GM19438 (cell line): Measurements from ENCODE around the gene BMP6.

ENCODE experiments used
- ATAC-seq: cut with Tn5 transposase; IDR thresholded peaks from one replicate; pipeline ENCODE4 v1.9.1; 2021; ENCODE audit warnings: low read depth; ENCODE audit not compliant: unreplicated experiment

Gene BMP6

DNA sequence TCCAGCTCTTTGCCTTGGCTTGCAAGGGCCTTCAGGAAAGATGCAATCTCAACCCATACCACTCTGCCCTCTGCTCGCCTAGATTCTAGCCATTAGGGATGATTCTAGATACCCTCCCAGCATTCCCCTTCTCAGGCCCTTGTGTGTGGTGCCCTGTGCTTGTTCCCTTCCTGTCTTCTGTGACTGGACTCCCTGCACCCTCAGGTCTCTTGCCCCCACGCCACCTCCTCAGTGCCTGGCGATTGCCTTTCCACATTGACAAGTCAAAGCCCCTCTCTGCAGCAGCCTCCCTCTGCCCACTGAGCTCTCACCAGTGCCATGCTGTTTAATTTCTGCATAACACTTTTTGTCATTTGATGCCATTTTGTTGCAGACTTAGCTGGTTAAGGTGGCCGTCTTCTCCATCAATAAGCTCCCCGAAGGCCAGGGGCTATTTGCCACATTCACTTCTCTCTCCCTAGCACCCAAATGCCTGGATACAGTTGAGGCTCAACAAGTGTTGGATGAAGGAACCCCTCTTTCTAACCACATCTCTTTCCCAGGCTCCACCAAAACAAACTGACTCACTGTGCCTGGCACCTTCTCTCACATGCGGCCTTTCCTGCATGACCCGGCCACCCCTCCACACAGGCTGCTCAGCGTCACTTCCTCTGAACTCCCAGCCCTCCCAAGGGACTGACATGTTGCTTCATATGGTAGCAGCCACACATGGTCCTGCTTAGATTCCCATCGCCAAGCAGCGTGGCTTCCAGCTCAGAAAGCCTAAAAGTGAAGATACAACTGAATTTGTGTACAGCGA lies 189.3 kb downstream of the BMP6 start:
- no peak for ATAC-seq

DNA sequence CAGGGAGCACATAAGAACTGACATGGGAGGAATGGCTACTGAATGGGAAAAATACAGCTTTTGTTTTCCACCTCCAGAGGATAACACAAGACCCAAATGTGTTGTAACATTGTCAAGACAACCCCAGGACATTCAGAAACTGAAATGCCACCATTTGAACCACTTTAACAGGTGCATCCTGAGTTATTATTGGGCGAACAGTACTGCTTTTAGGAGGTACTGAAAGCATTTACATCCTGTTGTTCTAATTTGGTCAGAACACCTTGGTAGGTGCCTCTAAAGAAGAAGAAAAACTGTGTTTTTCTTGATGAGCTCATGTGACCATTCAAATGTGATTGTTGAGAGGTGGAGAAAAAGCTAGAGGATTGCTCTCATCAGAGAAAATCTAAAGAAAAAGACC lies 191.1 kb downstream of the BMP6 start:
- peak; percentile 81 for ATAC-seq

DNA sequence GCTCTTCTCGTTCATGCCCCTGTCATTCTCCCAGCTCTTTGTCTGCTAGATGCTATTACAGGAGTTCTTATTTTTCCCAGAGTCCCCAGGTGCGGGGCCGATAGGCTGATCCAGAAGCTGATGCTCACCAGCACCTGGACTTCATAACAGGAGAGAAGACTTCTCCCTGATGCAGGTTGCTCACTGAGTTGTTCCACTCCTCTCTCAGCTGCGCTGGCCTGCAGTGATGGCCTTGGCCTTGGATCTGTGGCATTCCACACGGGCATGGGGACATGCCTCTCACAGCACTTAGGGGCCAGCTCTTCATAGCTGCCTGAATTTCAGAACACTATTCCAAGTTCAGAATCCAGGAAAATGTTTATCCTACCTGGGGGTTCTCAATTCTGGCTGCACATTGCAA lies 191.8 kb downstream of the BMP6 start:
- no peak for ATAC-seq

DNA sequence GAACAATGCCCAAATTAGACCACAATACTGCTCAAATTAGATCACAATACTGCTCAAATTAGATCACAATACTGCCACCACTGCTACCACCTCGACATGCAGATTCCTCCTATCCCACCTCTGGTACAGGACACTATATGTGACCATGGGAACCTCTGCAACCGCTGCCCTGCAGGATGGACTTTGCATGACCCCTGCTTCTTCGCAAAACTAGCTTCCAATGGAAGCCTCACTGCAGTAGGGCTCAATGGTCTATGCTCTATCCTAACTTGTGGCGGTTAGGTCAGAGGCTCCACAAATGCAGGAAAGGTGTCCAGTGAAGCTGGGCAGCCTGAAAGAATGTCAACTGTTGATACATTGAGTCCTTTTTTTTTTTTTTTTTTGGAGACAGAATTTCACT lies 192.5 kb downstream of the BMP6 start:
- ATAC-seq, result no peak

DNA sequence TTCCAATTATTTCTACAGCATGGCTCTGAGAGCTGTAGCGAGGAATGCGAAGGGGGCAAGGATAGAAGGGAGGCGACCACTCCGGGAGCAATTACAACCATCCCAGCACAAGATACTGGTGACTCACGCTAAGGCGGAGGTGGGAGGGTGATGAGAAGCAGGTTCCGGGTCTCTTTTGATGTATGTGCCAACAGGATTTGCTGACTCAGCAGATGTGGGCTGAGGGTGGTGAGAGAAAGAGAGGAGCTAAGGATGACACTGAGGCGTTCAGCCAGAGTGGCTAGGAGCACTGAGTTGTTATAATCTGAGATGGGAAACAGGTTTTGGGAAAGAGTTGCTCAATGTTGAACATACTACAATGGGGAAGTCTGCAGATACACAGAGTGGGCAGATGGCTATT lies 194.0 kb downstream of the BMP6 start:
- no peak for ATAC-seq

DNA sequence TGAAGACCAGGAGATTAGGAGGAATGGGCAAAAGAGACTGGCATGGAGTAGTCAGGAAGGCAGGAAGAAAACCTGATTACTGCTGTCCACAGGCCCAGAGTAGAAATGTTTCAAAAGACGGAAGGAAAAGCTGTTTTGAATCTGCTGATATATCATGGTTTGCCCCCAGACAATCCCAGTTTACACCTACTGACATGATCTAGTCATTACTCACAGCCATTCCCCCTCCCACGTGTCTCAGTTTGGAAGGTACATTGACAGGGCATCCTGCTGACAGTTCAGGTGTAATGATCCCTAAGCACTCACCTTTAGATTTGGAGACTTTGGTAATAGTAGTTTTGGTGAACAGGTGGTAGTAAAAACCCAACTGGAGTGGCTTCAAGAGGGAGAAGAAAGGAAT lies 194.5 kb downstream of the BMP6 start:
- no peak for ATAC-seq

DNA sequence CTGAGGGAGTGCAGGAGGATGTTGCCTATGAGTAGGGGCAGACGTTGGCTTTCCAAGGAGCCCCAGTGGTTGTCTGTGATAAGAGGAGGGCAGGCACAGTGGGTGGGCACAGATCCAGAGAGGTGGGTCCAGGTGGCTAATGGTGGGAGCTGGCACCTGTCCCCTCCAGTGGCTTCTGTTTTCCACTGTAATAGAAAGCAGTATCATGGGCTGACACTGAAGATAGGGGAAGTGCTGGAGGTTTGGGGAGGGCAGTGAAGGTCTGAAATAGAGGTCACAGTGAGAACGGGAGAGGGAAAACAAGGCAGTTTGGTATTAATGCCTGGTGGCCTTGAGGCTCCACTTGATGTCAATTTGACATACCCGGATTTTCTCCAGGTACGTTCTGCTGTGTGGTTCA lies 195.1 kb downstream of the BMP6 start:
- ATAC-seq, result no peak

DNA sequence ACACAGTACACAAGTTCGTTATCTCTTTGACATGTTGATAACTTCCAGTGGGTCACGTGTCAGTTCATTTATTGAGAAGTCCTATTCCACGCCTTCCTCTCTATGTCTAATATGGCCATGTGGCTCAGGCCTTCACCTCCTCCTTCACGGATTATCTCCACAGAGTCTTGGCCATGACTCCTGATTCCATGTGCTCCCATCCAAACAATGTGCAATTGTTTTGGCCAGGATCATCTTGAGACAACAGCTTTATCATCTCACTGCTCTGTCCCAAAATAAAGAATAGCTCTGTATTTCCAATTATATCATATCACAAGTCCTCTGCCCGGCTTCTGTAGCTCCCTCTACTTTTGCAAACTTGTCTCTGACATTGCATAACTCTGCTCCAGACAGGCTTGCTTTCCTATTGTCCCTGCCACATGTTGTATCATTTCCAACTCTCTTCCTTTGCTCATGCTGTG lies 195.8 kb downstream of the BMP6 start:
- ATAC-seq, result no peak

DNA sequence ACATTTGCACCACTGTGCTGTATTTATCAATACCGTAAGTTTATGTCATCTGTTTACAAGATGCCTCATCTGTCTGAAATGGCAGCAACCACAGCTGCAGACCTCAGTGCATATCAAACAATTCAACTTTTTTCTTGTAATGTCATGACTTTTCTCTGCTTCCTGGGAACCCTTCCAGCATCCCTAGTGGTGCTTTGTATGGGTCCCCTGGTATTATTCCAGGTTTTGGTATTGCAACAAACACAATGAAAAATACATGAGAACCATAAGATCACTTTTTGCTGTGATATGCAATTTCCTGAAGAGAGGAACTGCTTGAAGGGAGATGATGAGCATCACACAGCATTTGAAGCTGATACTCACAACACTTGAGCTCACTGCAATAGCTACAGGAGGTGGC lies 196.7 kb downstream of the BMP6 start:
- ATAC-seq, result no peak

DNA sequence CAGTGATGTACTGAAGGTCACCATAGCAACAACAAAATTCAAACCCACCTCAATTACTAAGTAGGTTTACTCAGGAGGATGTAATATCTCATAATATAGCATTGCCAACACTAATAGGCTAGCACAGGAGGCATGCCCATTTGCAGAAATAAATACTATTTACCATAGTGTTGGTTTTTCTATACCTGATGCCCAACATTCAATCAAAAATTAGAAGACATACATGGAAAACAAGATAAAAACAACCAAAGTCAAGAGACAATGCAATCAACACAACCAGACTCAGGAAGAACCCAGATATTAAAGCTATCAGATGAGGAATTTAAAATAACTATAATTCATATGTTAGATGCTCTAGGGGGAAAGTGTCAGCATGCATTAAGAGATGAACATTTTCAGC lies 199.0 kb downstream of the BMP6 start:
- no peak for ATAC-seq
